Colonic mucosa (tissue), 4 donors: ENCODE measurements around the gene PRR30. TPM values are rescaled to one million over a fixed set of nuclear protein-coding genes. Genes with fewer than 3 reads are reported as not detected.
"Not testable (repeated sequence)": the region's sequence is repeated elsewhere in the genome, so short reads cannot be mapped to it uniquely, and the experiment has no call there.

Experiments used
- DNase-seq: peaks from one replicate; pipeline ENCODE4 v3.0.0-alpha.2; 2020
- H3K27ac ChIP-seq: fragments of 200-600 bp; one replicate; pipeline ENCODE4 v1.8.0; 2021
- H3K27me3 ChIP-seq: fragments of 200-600 bp; one replicate; pipeline ENCODE4 v1.8.0; 2021
- H3K36me3 ChIP-seq: fragments of 200-600 bp; one replicate; pipeline ENCODE4 v1.8.0; 2021
- H3K4me1 ChIP-seq: fragments of 200-600 bp; one replicate; pipeline ENCODE4 v1.8.0; 2021; ENCODE audit warnings: mild to moderate bottlenecking
- H3K4me3 ChIP-seq: fragments of 200-600 bp; one replicate; pipeline ENCODE4 v1.8.0; 2021
- H3K9ac ChIP-seq, 2 donors: one replicate each; pipeline ENCODE4 v1.7.0; 2013; ENCODE audit warnings: control low read depth in 2 of 2, low read depth in 2 of 2, low read length in 2 of 2
- H3K9me3 ChIP-seq: fragments of 200-600 bp; one replicate; pipeline ENCODE4 v1.8.0; 2021
- intact Hi-C: fragments of 100-400 bp; cut with DNase I; formaldehyde crosslinking; loops from one replicate; pipeline ENCODE4 v1.14.1; 2022
- total RNA-seq, 2 donors: library from RNA; stranded (reverse); fragmentation: NEBNext Ultra II Directional in 1 of 2; extraction: Animal tissue kit (Norgen Biotek cat#: 25700) in 1 of 2; gene quantifications; one replicate each; pipeline ENCODE4 v1.2.1, GENCODE V29; 2021
- TF ChIP-seq, protein P1 (sequence below): fragments of 200-600 bp; IDR thresholded peaks from one replicate; pipeline ENCODE4 v1.8.0; 2022; ENCODE audit warnings: antibody characterized with exemption, mild to moderate bottlenecking
- donor health status: healthy.
- donor health status: DM: no; HTN: no; CAD: no.
- donor health status: DM: no; HTN: no; CAD: no.

PRR30 gene
- total RNA-seq, 2 donors from 2014 or later = not detected

DNA sequence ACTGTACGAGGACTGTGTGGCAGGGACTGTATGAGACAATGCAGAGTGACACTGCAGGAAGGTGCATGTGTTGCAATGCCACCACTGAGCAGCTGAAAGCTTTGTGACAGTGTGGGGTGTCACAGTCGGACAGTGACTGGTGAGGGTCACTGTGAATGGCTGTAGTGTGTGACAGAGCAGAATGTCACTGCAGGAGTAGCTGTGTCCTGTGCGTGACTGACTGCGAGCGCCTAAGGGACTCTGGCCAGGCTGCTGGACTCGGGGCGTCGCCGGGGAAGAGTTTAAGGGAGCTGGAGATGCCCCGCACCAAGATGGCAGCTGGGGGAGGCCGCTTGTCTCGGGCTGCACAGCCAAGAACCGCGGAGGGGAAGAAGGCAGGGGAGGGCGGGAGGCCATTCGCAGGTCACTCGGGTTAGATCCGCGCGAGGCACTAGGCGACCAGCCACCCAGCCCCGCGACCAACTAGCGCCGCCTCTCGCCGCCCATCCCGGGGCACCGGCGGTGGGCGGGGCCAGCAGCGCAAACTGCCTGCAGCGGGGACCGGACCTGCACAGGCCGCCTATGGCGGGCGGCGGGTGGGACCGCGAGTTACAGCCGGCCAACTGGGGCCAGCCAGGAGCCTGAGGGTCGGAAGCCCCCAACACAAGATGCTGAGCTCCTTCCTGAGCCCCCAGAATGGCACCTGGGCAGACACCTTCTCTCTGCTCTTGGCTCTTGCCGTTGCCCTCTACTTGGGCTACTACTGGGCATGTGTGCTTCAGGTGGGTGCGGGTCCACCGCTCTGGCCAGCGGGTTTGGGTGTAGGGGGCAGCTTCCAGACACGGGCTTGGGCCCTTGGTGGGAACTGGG, 15.7 kb downstream of the PRR30 start, which contains the start of gene ABHD1:
ABHD1 (plus strand) TSS at position 514 of the 849 bp plus-strand sequence; CDS start at position 648, 134 bp downstream.
- Histone ChIP-seq H3K9me3 (no peaks in the 10 kb centered on the region), H3K9ac (peak within 1 kb of the TSS; percentile 64 to 67), H3K27ac (no peak within 1 kb of the TSS), H3K27me3 (peaks cover 10% of the 10 kb centered on the region), H3K4me3 (peak within 1 kb of the TSS; percentile 56), H3K4me1 (no peaks in the 10 kb centered on the region), H3K36me3 (no peaks in the 10 kb centered on the region)
- DNase-seq = peak; percentile 74
- intact Hi-C loops = no loop called here
- TF ChIP-seq, protein P1, sequence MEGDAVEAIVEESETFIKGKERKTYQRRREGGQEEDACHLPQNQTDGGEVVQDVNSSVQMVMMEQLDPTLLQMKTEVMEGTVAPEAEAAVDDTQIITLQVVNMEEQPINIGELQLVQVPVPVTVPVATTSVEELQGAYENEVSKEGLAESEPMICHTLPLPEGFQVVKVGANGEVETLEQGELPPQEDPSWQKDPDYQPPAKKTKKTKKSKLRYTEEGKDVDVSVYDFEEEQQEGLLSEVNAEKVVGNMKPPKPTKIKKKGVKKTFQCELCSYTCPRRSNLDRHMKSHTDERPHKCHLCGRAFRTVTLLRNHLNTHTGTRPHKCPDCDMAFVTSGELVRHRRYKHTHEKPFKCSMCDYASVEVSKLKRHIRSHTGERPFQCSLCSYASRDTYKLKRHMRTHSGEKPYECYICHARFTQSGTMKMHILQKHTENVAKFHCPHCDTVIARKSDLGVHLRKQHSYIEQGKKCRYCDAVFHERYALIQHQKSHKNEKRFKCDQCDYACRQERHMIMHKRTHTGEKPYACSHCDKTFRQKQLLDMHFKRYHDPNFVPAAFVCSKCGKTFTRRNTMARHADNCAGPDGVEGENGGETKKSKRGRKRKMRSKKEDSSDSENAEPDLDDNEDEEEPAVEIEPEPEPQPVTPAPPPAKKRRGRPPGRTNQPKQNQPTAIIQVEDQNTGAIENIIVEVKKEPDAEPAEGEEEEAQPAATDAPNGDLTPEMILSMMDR = no peak

DNA sequence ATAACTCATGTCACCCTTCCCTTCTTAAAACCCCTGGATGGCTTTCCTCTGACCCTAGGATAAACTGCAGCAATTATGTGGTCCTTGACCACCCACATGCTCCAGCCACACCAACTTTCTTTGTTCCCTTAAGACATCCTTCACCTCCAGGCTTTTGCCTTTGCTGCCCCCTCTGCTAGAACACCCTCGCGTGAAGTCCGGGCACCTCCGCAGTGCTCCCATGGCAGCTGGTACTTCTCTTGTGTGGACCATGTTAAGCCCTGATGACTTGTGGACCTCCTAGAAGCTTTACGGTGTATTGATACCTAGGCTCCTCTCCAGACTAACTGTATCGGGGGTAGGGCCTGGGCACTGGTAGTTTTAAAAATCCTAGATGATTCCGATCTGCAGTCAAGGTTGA, 16.4 kb downstream of the PRR30 start:
- intact Hi-C loops = no loop called here
- Histone ChIP-seq H3K9me3 (no peaks in the 10 kb centered on the region), H3K9ac (no peak overlapping the region), H3K4me1 (peaks cover 3% of the 10 kb centered on the region), H3K27me3 (peaks cover 14% of the 10 kb centered on the region), H3K27ac (no peak overlapping the region), H3K36me3 (no peaks in the 10 kb centered on the region), H3K4me3 (no peak overlapping the region)
- TF ChIP-seq, protein P1 = no peak
- no peak for DNase-seq

GRCh38 chr2:27121906-27122305, 17.3 kb downstream of the PRR30 start:
- H3K9ac ChIP-seq = no peak overlapping the region
- no peak overlapping the region for H3K27ac ChIP-seq

DNA sequence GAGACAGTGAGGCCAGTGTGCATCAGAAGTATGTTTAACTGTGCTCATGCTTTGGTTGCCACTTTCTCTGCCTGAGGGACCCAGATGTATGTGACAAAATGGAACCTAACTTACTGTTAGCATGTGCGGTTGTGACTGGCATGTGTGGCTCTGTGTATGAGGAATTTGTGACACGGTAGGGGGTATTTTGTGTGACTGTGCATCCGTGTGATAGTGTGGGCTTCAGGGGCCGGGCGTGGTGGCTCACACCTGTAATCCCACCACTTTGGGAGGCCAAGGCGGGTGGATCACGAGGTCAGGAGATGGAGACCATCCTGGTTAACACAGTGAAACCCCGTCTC, 19.9 kb downstream of the PRR30 start:
- H3K9me3 ChIP-seq, H3K9ac ChIP-seq, intact Hi-C loops, H3K4me1 ChIP-seq, H3K36me3 ChIP-seq, DNase-seq, H3K27ac ChIP-seq: not testable (repeated sequence)
- H3K27me3 ChIP-seq = peaks cover 14% of the 10 kb centered on the region
- H3K4me3 ChIP-seq = peak overlapping the region; percentile 19

More at GRCh38 chr2:27121906-27122305, 17.3 kb downstream of the PRR30 start:
- TF ChIP-seq, protein P1 = no peak
- no peak for DNase-seq
- Histone ChIP-seq H3K9me3 (no peaks in the 10 kb centered on the region), H3K27me3 (peaks cover 14% of the 10 kb centered on the region), H3K4me1 (peaks cover 3% of the 10 kb centered on the region), H3K36me3 (no peaks in the 10 kb centered on the region), H3K4me3 (no peak overlapping the region)
- intact Hi-C loops = no loop called here

- no peak within 1 kb of the TSS for H3K27ac ChIP-seq
- TF ChIP-seq, protein P1 = no peak
- H3K4me3 ChIP-seq = peak within 1 kb of the TSS; percentile 19
- peak within 1 kb of the TSS in 1 of 2 donors; percentile 55 for H3K9ac ChIP-seq
- DNase-seq = no peak
- peaks cover 14% of the 10 kb centered on the region for H3K27me3 ChIP-seq
- H3K36me3 ChIP-seq = no peaks in the 10 kb centered on the region
- peaks cover 3% of the 10 kb centered on the region for H3K4me1 ChIP-seq
- intact Hi-C loops = no loop called here
- no peaks in the 10 kb centered on the region for H3K9me3 ChIP-seq
Measured at GRCh38 chr2:27118525-27119329, 20.5 kb downstream of the PRR30 start, which contains the start of gene CGREF1. TSS of gene CGREF1 (minus strand) at chr2:27119128. CDS start at chr2:27104366, 14,762 bp downstream.
